NCI-H1105 treated with DMSO at 0.1 percent for 48 hours (cell line): ENCODE measurements around the gene ZNF556.
"Not testable (repeated sequence)": the region's sequence is repeated elsewhere in the genome, so short reads cannot be mapped to it uniquely, and the experiment has no call there.

ENCODE experiments used
- DNase-seq: peaks from one replicate; lab custom pipeline; 2025; lab: John Stamatoyannopoulos, UW

Gene ZNF556

DNA sequence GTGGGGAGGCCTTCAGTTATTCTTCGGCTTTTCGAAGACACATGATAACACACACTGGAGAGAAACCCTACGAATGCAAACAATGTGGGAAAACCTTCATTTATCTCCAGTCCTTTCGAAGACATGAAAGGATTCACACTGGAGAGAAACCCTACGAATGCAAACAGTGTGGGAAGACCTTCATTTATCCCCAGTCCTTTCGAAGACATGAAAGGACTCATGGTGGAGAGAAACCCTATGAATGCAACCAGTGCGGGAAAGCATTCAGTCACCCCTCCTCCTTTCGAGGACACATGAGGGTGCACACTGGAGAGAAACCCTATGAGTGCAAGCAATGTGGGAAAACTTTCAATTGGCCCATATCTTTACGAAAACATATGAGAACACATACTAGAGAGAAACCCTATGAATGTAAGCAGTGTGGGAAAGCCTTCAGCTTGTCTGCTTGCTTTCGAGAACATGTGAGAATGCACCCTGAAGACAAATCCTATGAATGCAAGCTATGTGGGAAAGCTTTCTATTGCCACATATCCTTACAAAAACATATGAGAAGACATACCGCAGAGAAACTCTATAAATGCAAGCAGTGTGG is 14.0 kb upstream of the ZNF556 start:
- no peak for DNase-seq

DNA sequence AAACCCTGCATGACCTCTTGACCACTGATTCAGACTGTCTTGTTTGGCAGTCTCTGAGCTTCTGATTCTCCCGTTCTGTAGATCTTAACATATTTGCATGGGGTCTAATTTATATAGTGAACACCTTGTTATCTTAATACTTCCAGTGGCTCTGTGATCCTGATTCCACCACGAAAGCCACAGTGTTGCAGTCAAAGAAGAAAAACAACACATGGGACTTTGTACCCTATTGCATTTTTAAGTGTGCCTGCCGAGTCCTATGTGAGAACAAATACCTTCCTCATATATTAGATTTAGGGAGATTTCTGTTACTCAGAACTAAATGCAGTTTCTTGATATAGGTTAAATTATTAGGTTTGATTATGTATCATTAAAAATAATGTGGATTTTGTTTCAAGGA is 12.3 kb upstream of the ZNF556 start:
- no peak for DNase-seq

DNA sequence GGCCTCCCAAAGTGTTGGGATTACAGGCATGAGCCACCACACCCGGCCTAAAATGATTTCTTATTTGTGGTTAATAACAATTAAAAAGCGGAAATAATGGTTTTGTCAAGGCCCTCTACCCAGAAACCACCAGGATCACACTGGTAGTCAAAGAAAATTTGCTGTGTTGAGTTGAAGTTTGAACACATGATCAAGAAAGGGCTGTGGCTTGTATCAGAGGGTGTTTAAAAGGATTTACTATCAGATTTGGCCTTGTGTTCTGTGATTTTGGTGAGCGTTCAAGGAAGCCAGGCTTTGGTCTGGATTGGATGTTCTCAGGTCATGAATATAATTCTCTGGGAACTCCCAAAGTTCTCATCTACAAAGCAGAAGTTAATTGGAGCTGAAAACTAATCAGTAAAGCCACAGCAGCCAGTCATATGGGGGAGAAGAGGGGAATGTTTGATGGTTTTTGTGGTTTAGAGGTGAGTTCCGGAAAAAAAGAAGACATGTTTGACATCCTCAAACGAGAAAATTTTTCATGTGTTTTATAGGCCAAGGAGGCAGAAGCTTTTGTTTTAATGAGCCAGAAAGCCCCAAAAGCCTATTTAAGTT is 10.6 kb upstream of the ZNF556 start:
- DNase-seq, result no peak

DNA sequence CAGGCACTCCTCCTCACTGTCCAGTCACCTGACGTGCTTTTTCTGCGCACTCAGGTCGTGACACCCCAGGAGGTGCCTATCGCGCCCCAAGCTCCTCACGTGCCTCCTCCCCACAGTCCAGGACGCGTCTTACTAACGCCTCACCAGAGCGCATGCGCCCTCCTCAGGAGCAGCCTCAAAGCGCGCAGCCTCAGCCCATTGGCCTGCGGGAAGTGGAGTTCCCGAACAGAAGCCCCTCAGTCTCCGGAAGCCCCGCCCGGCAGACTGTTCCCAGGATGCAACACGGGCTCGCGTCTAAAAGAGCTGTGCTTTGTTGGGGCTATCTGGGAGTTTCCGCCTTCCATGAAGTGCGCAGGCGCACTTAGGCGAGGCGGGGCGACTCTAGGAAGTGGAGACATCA is 8.3 kb upstream of the ZNF556 start:
- no peak for DNase-seq

DNA sequence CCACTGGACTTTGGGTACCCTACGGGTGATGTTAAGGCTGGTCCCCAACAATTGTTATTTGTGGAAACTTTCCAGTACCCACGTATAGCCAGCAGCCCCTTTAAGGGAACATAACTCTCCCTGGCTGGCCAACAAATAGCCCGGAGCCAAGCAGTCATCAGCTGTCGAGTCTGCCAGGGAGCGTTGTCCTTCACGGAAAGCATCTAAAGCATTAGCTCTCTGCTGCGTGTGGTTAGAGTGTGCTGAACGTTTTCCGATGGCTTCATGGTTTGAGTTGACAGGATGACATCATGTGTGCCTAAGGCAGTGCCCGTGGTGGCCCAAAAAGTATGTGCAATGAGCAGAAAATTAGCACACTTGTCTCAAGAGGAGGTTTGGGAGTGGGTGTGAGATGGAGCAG is 3.3 kb upstream of the ZNF556 start:
- no peak for DNase-seq

DNA sequence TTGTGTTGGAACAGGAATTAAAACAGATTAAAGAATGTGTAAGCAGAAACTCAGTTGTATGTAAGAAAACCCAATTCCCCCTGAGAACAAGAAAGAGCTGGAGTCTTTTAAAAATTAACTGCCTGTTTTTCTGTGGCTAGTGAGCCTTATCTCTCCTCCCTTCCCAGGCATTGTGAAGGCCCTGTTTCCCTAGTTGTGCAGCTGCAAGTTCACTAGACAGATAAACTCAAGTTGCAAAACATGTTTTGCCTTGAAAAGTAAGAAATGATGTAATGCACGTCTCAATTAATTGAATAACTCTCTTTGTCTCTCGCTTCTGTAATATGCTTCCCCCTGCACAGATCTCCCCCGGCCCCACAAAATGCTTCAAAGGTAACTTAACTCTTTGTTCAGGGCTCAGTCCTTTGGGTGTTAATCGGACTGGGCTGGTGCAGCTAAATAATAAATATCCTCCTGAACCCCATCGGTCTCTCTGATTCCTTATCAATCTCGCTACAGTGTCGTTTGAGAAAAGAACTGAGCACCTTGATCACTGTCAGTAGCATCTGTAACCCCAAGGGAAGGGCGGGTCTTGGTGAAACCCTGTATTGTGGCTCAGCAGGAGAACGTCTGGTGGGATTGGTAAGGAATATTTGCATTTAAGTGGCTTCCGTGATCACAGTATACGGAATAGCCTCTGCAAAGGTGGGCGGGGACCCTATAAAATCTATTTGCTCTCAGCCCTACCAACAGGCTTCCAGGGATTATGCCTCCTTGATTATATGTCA is 1.6 kb upstream of the ZNF556 start:
- DNase-seq, result no peak

DNA sequence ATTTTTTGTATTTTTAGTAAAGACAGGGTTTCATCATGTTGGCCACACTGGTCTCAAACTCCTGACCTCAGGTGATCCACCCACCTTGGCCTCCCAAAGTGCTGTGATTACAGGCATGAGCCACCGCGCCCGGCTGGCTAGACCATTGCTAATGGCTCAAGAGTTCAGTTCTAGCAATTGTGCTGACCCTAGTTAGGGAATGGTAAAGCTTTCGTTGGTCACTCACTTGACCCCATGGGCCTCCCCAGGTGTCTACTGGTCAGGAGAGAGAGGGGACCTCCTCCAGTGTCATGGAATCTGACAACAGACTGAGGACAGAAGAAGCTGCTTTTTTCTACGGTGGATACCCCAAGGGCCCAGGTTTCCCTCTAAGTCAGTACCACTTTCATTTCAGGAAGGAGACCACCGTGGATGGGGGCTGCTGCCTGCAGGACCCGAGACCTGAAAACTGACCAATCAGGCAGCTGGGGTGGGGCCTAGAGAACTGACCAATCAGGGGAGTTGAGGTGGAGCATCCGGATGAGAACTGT is 575 bp upstream of the ZNF556 start:
- no peak for DNase-seq

DNA sequence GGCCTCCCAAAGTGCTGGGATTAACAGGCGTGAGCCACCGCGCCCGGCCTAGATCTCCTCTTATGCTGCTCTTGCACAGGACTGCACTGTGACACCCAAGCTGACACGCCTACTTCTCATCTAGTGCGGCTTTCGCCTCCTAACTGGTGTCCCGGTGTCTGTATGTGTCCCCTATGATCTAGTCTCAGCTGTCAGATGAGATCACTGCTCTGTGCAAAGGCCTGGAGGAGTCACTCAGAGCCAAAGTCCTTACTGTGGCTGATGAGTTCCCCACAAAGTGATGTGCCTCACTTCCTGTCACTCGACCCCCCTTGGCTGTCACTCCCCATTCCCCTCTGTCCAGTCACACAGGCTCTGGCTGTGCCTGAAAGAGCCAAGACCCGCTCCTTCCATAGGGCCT is 2.5 kb downstream of the ZNF556 start:
- no peak for DNase-seq

DNA sequence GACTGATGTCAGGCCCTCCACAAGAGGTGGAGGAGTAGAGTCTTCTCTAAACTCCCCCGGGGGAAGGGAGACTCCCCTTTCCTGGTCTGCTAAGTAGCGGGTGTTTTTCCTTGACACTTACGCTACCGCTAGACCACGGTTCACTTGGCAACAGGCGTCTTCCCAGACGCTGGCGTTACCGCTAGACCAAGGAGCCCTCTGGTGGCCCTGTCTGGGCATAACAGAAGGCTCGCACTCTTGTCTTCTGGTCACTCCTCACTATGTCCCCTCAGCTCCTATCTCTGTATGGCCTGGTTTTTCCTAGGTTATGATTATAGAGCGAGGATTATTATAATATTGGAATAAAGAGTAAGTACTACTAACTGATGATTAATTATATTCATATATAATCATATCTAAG is 5.0 kb downstream of the ZNF556 start:
- DNase-seq, result peak; percentile 8

DNA sequence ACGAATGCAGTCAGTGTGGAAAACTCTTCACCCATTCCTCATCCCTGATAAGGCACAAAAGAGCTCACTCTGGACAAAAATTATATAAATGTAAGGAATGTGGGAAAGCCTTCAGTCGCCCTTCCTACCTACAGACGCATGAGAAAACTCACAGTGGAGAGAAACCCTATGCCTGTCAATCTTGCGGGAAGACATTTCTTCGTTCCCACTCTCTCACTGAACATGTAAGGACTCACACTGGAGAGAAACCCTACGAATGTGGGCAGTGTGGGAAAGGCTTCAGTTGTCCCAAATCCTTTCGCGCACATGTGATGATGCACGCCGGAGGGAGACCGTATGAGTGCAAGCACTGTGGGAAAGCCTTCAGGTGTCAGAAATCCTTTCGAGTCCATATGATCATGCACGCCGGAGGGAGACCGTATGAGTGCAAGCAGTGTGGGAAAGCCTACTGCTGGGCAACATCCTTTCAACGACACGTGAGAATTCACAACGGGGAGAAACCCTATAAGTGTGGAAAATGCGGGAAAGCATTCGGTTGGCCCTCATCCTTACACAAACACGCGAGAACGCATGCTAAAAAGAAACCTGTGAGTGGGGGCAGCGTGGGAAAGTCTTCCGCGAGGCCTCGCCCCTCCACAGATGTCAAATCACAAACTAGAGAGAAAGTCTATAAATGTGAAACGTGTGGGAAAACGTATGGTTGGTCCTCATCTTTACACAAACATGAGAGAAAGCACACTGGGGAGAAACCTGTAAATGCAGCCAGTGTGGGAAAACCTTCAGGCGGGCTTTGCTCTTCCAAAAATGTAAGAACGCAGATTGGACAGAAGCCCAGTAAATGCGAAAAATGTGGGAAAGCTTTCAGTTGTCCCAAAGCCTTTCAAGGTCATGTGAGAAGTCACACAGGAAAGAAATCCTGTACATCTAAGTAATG is 10.5 kb downstream of the ZNF556 start:
- no peak for DNase-seq

DNA sequence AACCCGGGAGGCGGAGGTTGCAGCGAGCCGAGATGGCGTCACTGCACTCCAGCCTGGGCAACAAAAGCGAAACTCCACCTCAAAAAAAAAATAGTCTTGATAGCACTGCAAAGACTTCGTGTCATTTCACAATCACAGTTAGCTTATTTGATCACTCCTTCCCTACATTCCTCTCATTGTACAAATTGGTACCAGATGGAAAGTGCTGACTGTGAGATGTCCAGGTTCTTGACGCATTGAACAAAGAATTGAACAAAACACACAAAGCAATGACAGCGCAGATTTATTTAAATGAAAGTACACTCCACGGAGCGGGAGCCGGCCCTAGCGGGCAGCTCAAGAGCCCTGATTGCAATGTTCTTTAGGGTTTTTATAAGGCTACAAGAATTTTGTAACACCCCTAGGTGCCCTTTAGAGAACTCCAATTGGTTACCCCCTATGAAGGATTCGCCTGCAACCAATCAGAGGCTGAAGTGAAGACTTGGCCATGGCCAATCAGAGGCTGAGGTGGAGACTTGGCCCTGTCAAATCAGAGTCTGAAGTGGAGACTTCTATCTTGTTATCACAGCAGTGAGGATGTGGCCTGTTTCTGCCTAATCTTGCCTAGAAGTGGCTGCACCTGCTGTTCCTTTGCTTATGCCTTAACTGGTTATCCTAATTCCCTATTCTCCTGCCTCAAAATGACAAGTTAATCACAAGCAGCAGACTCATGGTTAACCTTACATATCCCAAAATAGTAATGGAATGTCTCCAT is 16.7 kb downstream of the ZNF556 start:
- DNase-seq, result no peak

DNA sequence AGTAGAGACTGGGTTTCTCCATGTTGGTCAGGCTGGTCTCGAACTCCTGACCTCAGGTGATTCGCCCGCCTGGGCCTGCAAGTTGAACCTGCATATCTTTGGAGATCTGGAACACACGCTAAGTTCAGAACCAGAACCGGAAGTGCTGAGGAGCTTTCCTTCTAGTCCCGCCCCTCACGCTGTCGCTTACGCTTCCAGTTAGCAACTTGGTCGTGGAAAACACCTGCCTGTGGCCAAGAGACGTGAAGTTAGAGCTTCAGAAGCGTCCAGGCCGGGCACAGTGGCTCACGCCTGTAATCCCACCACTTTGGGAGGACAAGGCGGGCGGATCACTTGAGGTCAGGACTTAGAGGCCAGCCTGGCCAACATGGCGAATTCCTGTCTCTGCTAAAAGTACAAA is 18.6 kb downstream of the ZNF556 start:
- no peak for DNase-seq

DNA sequence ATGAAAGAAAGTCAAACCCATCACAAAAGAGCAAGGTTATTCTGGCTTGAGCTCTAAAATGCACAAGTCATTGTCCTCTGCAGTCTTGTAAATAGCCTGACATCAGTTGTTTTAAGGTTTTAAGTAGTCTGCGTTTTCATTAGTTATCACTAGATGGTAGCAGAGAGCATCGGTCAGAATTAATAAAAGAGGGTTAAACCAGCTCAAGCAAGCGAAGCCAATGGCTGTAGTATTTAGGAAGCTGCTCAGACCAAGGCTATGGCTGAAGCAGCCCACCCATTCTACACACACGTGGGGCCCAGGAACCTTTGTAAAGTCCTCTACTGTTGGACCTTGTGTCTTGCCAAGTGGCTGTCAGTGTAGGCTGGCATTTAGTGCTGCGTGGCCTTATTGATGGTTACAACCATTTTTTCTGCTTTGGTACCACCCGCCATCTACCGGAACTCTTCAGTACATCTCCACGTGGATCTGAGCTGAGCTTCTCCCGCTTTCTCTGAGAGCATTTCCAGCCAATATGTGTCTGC is 20.3 kb downstream of the ZNF556 start:
- peak; percentile 83 for DNase-seq

DNA sequence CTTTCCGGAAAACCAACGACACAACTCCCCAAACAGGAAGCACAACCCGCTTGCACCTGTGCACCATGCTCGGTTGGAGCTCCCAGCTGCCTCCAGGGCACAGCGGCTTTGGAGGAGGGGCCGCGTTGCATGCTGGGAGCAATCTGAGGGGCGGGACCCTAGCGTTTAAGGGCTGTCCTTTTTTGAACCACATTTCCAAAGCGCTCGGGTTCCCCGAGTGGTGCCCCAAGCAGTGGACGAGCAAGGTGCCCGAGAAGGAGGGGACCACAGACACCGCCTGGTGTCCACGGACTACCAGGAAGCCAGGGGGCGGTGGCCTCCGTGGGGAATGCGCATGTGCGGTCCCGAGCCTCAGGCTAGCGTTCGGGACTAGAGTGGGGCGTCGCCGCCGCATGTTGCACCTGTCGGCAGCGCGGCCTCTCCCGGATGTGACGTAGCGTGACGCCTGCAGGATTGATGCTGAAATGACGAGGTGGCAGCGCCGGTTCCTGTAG is 21.6 kb downstream of the ZNF556 start:
- DNase-seq, result no peak

DNA sequence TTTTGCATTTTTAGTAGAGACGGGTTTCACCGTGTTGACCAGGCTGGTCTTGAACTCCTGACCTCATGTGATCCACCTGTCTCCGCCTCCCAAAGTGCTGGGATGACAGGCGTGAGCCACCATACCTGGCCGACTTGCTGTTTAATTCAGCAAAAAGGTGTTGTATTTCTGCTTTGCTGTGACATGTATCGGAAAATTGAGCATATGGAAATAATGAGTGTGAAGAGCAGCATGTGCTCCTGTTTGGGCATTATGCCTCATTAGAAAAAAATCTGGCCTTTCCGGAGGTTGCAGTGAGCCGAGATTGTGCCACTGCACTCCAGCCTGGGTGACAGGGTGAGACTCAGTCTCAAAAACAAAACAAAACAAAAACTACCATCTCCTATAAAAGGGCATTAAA is 23.4 kb downstream of the ZNF556 start:
- DNase-seq, result not testable (repeated sequence)

DNA sequence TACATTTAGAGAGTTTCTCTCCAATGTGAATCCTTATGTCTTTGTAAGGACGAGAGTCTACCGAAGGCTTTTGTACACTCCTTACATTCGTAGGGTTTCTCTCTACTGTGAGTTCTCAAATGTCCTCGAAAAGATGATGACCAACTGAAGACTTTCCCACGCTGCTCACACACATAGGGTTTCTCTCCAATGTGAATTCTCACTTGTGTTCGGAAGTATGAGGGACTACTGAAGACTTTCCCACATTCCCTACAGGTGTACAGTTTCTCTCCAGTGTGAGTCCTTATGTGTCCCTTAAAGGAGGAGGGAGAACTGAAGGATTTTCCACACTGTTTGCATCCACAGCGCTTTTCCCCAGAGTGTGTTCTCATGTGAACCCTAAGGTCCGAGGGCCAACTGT is 29.6 kb downstream of the ZNF556 start:
- no peak for DNase-seq

DNA sequence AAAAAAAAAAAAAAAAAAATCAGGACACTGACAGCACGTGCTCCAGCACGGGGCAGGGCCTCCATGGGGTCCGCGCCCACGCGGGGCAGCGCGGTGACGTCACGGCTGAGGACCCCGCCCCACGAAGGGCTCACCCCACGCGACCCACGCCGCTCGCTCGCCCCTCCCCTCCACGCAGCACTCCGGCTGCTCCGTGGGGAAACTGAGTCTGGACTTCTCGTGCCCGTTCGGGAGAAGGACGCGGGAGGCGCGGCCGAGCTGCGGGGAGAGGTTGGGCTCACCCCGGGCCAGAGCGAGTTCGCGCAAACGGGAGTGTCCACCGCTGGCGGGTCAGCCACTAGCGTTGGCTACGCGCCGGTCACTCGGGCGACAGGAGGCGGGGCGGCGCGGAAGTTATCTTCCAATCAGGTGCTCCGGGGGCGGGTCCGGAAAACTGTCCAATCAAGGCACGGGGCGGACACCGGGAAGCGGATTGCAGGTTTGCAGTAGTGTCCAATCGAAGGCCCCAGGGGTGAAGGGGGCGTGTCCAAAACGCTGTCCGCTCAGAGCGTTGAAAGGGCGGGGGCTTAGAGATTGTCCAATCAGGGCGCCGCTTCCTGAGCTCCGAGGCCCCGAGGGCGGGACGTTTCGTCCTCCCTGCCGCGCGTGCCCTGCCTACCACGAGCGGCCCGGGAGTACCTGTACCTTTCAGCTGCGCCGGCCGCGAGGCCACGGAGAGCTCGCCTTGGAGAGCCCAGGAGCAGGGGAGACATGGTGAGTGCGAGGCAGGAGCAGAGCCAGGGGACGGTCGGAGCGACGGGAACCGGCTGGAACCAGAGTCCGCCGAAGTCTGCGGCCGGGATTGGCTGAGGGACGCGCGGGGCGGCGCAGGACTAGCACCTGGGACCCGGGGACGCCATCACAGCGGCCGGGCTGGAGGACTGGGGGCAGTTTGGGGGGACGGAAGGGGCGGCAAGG is 33.4 kb downstream of the ZNF556 start, which contains the start of gene ZNF57:
ZNF57 (plus strand) TSS at position 633 of the 957 bp plus-strand sequence; CDS start at position 751, 118 bp downstream.
- DNase-seq, result peak; percentile 98

DNA sequence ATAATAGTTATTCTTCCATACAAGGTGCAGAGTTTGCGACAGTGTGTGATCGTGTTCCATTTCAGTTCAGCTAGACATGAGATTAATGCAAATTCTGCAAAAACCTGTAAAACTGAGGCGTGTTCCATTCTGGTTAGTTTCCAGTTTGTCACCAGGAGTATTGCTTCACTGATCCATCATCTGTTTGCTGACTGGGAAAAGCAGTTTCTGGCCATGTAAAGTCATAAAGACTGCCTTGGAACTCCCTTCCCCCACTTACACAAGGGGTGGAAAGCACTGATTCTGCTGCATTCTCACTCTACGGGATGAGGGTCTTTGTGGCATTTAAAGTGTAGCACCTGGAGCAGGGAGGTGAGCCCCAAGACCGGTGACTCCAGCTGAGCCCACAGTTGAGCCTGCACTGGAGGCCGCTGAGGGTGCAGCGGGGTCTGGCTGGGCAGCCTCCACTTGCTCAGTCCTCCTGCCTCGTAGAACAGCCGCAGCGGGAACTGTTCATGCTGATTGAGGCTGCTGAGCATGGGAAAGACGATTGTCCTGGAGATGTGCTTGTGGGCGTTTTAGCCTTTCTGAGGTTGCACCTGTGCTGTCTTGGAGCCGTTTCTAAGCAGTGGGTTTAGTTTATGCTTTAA is 35.6 kb downstream of the ZNF556 start:
- DNase-seq, result no peak

DNA sequence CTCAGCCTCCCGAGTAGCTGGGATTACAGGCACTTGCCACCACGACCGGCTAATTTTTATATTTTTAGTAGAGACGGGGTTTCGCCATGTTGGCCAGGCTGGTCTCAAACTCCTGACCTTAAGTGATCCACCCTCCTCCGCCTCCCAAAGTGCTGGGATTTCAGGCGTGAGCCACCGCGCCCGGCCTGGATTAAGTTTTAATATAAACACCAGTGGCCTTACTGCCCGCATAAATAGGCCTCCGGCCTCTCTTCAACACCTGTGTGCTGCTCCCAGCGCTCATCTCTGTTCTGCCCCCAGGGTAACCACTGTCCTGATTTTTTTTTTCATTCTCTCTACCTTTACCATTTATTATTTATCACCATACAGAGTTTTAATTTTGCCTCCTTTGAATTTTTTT is 36.2 kb downstream of the ZNF556 start:
- not testable (repeated sequence) for DNase-seq
